CD1c-positive myeloid dendritic cell (primary cell): ENCODE results near the gene SVIP.

ENCODE experiments used
- DNase-seq: peaks from one replicate; pipeline ENCODE4 v3.0.0-alpha.2; 2016; ENCODE audit errors: extremely low spot score

SVIP gene

GRCh38 chr11:22792497-22792896 lies 37.1 kb downstream of the SVIP start:
- no peak for DNase-seq

GRCh38 chr11:22787551-22788162 lies 41.9 kb downstream of the SVIP start:
- peak; percentile 55 for DNase-seq

GRCh38 chr11:22787055-22787454 lies 42.5 kb downstream of the SVIP start:
- no peak for DNase-seq

- no peak for DNase-seq
Measured at GRCh38 chr11:22786475-22786874, 43.1 kb downstream of the SVIP start.

GRCh38 chr11:22785251-22785650 lies 44.4 kb downstream of the SVIP start:
- DNase-seq: no peak

GRCh38 chr11:22780952-22781593 lies 48.5 kb downstream of the SVIP start:
- no peak for DNase-seq

GRCh38 chr11:22779850-22780249 lies 49.8 kb downstream of the SVIP start:
- DNase-seq: no peak

- no peak for DNase-seq
Measured at GRCh38 chr11:22778642-22779041, 51.0 kb downstream of the SVIP start.

GRCh38 chr11:22775248-22775647 lies 54.4 kb downstream of the SVIP start:
- no peak for DNase-seq

GRCh38 chr11:22774716-22775115 lies 54.9 kb downstream of the SVIP start:
- no peak for DNase-seq

- DNase-seq: no peak
Measured at GRCh38 chr11:22769081-22769480, 60.5 kb downstream of the SVIP start.
